Stimulated activated CD4-positive, alpha-beta T cell treated with anti-CD3 and anti-CD28 coated beads, Interleukin-4, amount 100 ng/mL, for 1 hour (primary cell): Measurements from ENCODE around the gene CLEC4F.

ENCODE experiments used
- DNase-seq: peaks from one replicate; pipeline ENCODE4 v3.0.0-alpha.2; 2020

CLEC4F gene

GRCh38 chr2:70820499-70820898 is at the start of gene CLEC4F:
TSS of gene CLEC4F (minus strand) at chr2:70820599. CDS start at chr2:70820523, 76 bp downstream.
- no peak for DNase-seq

- DNase-seq = no peak
Measured at GRCh38 chr2:70868970-70869369, 48.6 kb upstream of the CLEC4F start.

- peak; percentile 72 for DNase-seq
Measured at GRCh38 chr2:70861777-70862625, 41.6 kb upstream of the CLEC4F start.

- no peak for DNase-seq
Measured at GRCh38 chr2:70855667-70856066, 35.3 kb upstream of the CLEC4F start.

GRCh38 chr2:70854411-70854810 is 34.0 kb upstream of the CLEC4F start:
- DNase-seq = no peak

- no peak for DNase-seq
Measured at GRCh38 chr2:70852824-70853223, 32.4 kb upstream of the CLEC4F start.

- DNase-seq = no peak
Measured at GRCh38 chr2:70851704-70852103, 31.3 kb upstream of the CLEC4F start.

- no peak for DNase-seq
Measured at GRCh38 chr2:70850925-70851324, 30.5 kb upstream of the CLEC4F start.

- no peak for DNase-seq
Measured at GRCh38 chr2:70842401-70842800, 22.0 kb upstream of the CLEC4F start.

- no peak for DNase-seq
Measured at GRCh38 chr2:70837980-70838925, 17.9 kb upstream of the CLEC4F start.

- no peak for DNase-seq
Measured at GRCh38 chr2:70835643-70836042, 15.2 kb upstream of the CLEC4F start, which contains the start of gene CD207. TSS of gene CD207 (minus strand) at chr2:70835816. CDS start at chr2:70835776, 40 bp downstream.

GRCh38 chr2:70834881-70835280 is 14.5 kb upstream of the CLEC4F start:
- no peak for DNase-seq

- DNase-seq = no peak
Measured at GRCh38 chr2:70834106-70834505, 13.7 kb upstream of the CLEC4F start.

GRCh38 chr2:70833246-70833645 is 12.8 kb upstream of the CLEC4F start:
- no peak for DNase-seq

- no peak for DNase-seq
Measured at GRCh38 chr2:70832386-70832785, 12.0 kb upstream of the CLEC4F start.

- no peak for DNase-seq
Measured at GRCh38 chr2:70831861-70832260, 11.5 kb upstream of the CLEC4F start.

- DNase-seq = no peak
Measured at GRCh38 chr2:70830366-70830765, 10.0 kb upstream of the CLEC4F start.

GRCh38 chr2:70829916-70830315 is 9.5 kb upstream of the CLEC4F start:
- no peak for DNase-seq

GRCh38 chr2:70828914-70829824 is 8.8 kb upstream of the CLEC4F start:
- no peak for DNase-seq

- no peak for DNase-seq
Measured at GRCh38 chr2:70828115-70828514, 7.7 kb upstream of the CLEC4F start.

GRCh38 chr2:70827388-70827787 is 7.0 kb upstream of the CLEC4F start:
- no peak for DNase-seq

- DNase-seq = no peak
Measured at GRCh38 chr2:70826696-70827350, 6.4 kb upstream of the CLEC4F start.
